ENCODE results near the gene OR4C45. TPM values are rescaled to one million over a fixed set of nuclear protein-coding genes. Genes with fewer than 3 reads are reported as not detected.
"Not testable (repeated sequence)": the region's sequence is repeated elsewhere in the genome, so short reads cannot be mapped to it uniquely, and the experiment has no call there.

The OR4C45 gene
- total RNA-seq, 2 donors from 2014 or later = not detected

GRCh38 chr11:50074161-50074560 lies 41.5 kb downstream of the OR4C45 start:
- no peaks in the 10 kb centered on the region for H3K9me3 ChIP-seq
- no peak for TF ChIP-seq CTCF (IDR thresholded peaks at IDR 0.05)
- no peak overlapping the region for H3K4me3 ChIP-seq
- H3K27ac ChIP-seq = no peak overlapping the region
- no peaks in the 10 kb centered on the region for H3K27me3 ChIP-seq (replicated peaks; ENCODE audit: insufficient read depth)
- DNase-seq (ENCODE audit: low spot score) (no peak), ATAC-seq (ENCODE audit: insufficient number of reproducible peaks, low FRiP score, low read depth) (no peak)
- no peaks in the 10 kb centered on the region for H3K36me3 ChIP-seq
- H3K4me1 ChIP-seq (ENCODE audit: control insufficient read depth in 1 of 2, low read depth in 2 of 2) = no peaks in the 10 kb centered on the region

DNA sequence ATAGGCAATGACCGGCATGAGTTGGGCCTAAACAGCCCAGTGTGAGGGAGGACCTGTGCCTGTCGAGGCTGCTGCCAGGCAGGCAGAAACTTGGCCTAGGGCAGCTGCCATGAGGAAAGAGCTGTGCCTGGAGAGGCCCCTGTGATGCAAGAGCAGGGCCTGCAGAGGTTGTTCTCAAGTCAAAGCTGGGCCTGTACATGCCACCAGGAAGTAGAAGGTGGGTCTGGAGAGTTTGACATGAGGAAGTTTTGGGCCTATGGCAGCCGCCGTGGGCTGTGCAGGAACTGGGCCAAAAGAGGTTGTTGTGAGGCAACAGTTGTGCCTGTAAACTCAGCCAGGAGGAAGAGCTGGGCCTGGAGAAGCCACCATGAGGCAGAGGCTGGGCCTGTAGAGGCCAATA lies 43.2 kb downstream of the OR4C45 start:
- no peaks in the 10 kb centered on the region for H3K4me1 ChIP-seq (ENCODE audit: control insufficient read depth in 1 of 2, low read depth in 2 of 2)
- no peaks in the 10 kb centered on the region for H3K36me3 ChIP-seq
- no peak for TF ChIP-seq CTCF (IDR thresholded peaks at IDR 0.05)
- no peak overlapping the region for H3K27ac ChIP-seq
- H3K27me3 ChIP-seq (replicated peaks; ENCODE audit: insufficient read depth) = no peaks in the 10 kb centered on the region
- H3K9me3 ChIP-seq = no peaks in the 10 kb centered on the region
- DNase-seq (ENCODE audit: low spot score) (no peak), ATAC-seq (ENCODE audit: insufficient number of reproducible peaks, low FRiP score, low read depth) (no peak)
- no peak overlapping the region for H3K4me3 ChIP-seq

DNA sequence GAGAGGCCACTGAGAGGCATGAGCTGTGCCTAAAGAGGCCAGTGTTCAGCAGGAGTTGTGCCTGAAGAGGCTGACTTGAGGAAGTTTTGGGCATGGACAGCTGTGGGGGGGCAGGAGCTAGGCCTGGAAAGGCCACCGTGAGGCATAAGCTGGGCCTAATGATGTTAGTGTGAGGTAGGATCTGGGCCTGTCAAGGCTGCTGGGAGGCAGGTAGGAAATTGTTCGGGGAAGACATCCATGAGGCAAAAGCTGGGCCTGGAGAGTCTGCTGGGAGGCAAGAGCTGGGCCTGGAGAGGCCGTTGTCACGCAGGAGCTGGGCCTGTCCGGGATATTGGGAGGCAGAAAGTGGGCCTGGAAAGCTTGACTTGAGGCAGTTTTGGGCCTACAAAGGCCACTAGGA lies 44.9 kb downstream of the OR4C45 start:
- Histone ChIP-seq H3K4me3 (no peak overlapping the region), H3K36me3 (no peaks in the 10 kb centered on the region), H3K27me3 (replicated peaks; ENCODE audit: insufficient read depth) (no peaks in the 10 kb centered on the region), H3K9me3 (no peaks in the 10 kb centered on the region), H3K4me1 (ENCODE audit: control insufficient read depth in 1 of 2, low read depth in 2 of 2) (no peaks in the 10 kb centered on the region), H3K27ac (no peak overlapping the region)
- TF ChIP-seq CTCF (IDR thresholded peaks at IDR 0.05) = no peak
- no peak for ATAC-seq (ENCODE audit: insufficient number of reproducible peaks, low FRiP score, low read depth)
- no peak for DNase-seq (ENCODE audit: low spot score)

DNA sequence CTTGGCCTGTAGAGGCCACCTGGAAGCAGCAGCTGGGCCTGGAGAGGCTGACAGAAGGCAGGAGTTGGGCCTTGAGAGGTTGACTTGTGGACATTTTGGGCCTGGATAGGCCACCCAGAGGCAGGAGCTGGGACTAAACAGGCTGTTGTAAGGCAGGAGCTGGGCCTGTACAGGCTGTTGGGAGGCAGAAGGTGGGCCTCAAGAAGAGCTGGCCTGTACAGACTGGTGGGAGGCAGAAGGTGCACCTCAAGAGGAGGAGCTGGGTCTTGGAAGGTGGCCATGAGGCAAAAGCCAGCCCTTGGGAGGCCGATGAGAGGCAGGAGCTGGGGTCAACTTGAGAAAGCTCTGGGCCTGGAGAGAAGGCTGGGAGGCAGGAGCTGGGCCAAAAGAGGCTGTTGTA lies 45.3 kb downstream of the OR4C45 start:
- no peak for TF ChIP-seq CTCF (IDR thresholded peaks at IDR 0.05)
- DNase-seq (ENCODE audit: low spot score) (no peak), ATAC-seq (ENCODE audit: insufficient number of reproducible peaks, low FRiP score, low read depth) (no peak)
- Histone ChIP-seq H3K4me1 (ENCODE audit: control insufficient read depth in 1 of 2, low read depth in 2 of 2) (no peaks in the 10 kb centered on the region), H3K27me3 (replicated peaks; ENCODE audit: insufficient read depth) (no peaks in the 10 kb centered on the region), H3K4me3 (no peak overlapping the region), H3K27ac (no peak overlapping the region), H3K9me3 (no peaks in the 10 kb centered on the region), H3K36me3 (no peaks in the 10 kb centered on the region)

DNA sequence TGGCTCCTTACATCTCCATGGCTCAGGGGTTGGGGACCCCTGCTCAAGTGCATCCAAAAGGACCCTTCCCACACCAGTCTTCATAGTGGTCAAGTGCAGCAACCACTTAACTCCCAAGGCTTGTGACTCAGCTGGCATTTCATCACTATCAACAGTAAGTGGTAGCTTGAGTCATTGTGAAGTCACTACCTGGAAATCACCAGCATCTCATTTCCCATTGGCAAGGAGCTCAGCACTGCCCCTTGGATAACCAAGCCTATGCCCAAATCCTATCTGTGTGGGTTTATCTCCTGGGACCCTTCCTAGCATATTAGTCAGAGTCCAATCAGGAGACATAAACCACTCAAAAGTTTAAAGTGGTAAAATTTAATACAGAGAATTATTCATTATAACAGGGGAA lies 46.3 kb downstream of the OR4C45 start:
- not testable (repeated sequence) for H3K36me3 ChIP-seq; H3K27ac ChIP-seq; DNase-seq (ENCODE audit: low spot score); H3K4me3 ChIP-seq; H3K4me1 ChIP-seq (ENCODE audit: control insufficient read depth in 1 of 2, low read depth in 2 of 2); H3K27me3 ChIP-seq (replicated peaks; ENCODE audit: insufficient read depth); ATAC-seq (ENCODE audit: insufficient number of reproducible peaks, low FRiP score, low read depth); H3K9me3 ChIP-seq

DNA sequence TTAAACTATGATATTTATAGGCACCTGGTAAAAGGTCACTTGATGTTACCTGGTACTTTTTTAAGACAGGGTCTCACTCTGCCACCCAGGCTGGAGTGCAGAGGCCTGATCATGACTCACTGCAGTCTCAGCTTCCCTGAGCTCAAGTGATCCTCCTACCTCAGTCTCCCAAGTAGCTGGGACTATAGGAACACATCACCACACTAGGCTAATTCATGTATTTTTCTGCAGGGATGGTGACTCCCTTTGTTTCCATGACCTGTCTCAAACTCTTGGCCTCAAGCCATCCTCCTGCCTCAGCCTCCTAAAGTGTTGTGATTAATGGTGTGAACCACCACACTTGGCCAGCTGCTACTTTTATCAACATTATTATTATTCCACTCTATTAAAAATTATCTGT lies 47.6 kb downstream of the OR4C45 start:
- Histone ChIP-seq H3K27me3 (replicated peaks; ENCODE audit: insufficient read depth) (no peaks in the 10 kb centered on the region), H3K4me3 (no peak overlapping the region), H3K4me1 (ENCODE audit: control insufficient read depth in 1 of 2, low read depth in 2 of 2) (no peaks in the 10 kb centered on the region), H3K9me3 (no peaks in the 10 kb centered on the region), H3K36me3 (no peaks in the 10 kb centered on the region), H3K27ac (no peak overlapping the region)
- DNase-seq (ENCODE audit: low spot score) (no peak), ATAC-seq (ENCODE audit: insufficient number of reproducible peaks, low FRiP score, low read depth) (no peak)
- no peak for TF ChIP-seq CTCF (IDR thresholded peaks at IDR 0.05)
